Measurements from ENCODE around the gene TCHH.
"Not testable (repeated sequence)": the region's sequence is repeated elsewhere in the genome, so short reads cannot be mapped to it uniquely, and the experiment has no call there.

TCHH gene

GRCh38 chr1:152110860-152111514, 4.3 kb downstream of the TCHH start:
- no peak for DNase-seq

- DNase-seq = no peak
These were observed 4.8 kb downstream of the TCHH start for GRCh38 chr1:152110365-152110859.

GRCh38 chr1:152109998-152110294, 5.3 kb downstream of the TCHH start:
- no peak for DNase-seq

- no peak for DNase-seq
These were observed 5.8 kb downstream of the TCHH start for GRCh38 chr1:152109231-152109997.

- DNase-seq = no peak
These were observed 6.4 kb downstream of the TCHH start for GRCh38 chr1:152108882-152109222.

- no peak for DNase-seq
These were observed 7.0 kb downstream of the TCHH start for GRCh38 chr1:152107984-152108881.

- DNase-seq = no peak
These were observed 7.9 kb downstream of the TCHH start for GRCh38 chr1:152107031-152107983.

- DNase-seq = no peak
These were observed 10.4 kb downstream of the TCHH start for GRCh38 chr1:152104854-152105253.

- DNase-seq = no peak
These were observed 18.3 kb downstream of the TCHH start for GRCh38 chr1:152096931-152097330.

- DNase-seq = no peak
These were observed 26.1 kb downstream of the TCHH start, which contains the start of gene TCHHL1 for GRCh38 chr1:152089014-152089674. Gene TCHHL1, minus strand, starts transcription at chr1:152089064. Its CDS starts 921 bp downstream, at chr1:152088143.

GRCh38 chr1:152086760-152087159, 28.5 kb downstream of the TCHH start:
- no peak for DNase-seq

GRCh38 chr1:152084853-152085252, 30.4 kb downstream of the TCHH start:
- DNase-seq = no peak

- not testable (repeated sequence) for DNase-seq
These were observed 34.2 kb downstream of the TCHH start for GRCh38 chr1:152081026-152081425.

GRCh38 chr1:152080494-152080893, 34.8 kb downstream of the TCHH start:
- not testable (repeated sequence) for DNase-seq

GRCh38 chr1:152078831-152079441, 36.3 kb downstream of the TCHH start:
- DNase-seq = no peak

GRCh38 chr1:152072311-152072710, 42.9 kb downstream of the TCHH start:
- no peak for DNase-seq

- no peak for DNase-seq
These were observed 44.1 kb downstream of the TCHH start for GRCh38 chr1:152071123-152071522.

- no peak for DNase-seq
These were observed 47.3 kb downstream of the TCHH start for GRCh38 chr1:152067929-152068328.

GRCh38 chr1:152067150-152067549, 48.1 kb downstream of the TCHH start:
- no peak for DNase-seq

GRCh38 chr1:152061952-152062351, 53.3 kb downstream of the TCHH start:
- no peak for DNase-seq

Measured in COR-L47 (cell line).